Measurements from ENCODE around the gene CACNG7.

DNA sequence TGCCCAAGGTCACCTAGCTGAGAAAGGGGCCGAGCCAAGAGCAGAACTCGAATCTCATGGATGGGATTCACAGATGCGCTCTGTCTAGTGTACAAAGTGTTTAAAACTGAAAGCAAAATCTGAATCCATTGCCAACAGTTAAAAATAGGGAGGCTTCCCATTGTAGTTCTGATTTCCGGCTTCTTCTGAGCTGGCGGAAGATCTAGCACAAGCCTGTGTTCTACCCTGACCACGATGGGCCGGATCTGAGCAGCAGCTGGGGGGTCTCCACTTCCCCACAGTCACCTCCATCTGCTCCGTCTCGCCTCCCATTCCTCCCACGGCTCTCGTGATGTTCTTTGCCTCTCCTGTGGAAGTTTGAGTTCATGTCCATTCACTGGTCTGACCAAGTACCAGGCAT lies 56.0 kb downstream of the CACNG7 start:
- no peak for TF ChIP-seq POLR2A (IDR thresholded peaks at IDR 0.05)
- TF ChIP-seq, protein P1, sequence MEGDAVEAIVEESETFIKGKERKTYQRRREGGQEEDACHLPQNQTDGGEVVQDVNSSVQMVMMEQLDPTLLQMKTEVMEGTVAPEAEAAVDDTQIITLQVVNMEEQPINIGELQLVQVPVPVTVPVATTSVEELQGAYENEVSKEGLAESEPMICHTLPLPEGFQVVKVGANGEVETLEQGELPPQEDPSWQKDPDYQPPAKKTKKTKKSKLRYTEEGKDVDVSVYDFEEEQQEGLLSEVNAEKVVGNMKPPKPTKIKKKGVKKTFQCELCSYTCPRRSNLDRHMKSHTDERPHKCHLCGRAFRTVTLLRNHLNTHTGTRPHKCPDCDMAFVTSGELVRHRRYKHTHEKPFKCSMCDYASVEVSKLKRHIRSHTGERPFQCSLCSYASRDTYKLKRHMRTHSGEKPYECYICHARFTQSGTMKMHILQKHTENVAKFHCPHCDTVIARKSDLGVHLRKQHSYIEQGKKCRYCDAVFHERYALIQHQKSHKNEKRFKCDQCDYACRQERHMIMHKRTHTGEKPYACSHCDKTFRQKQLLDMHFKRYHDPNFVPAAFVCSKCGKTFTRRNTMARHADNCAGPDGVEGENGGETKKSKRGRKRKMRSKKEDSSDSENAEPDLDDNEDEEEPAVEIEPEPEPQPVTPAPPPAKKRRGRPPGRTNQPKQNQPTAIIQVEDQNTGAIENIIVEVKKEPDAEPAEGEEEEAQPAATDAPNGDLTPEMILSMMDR (IDR thresholded peaks at IDR 0.05): no peak
